NCI-H2171 (cell line): Measurements from ENCODE around the gene GMPR2.

Experiments
- DNase-seq: peaks from one replicate; lab custom pipeline; 2025; lab: John Stamatoyannopoulos, UW

Gene GMPR2

DNA sequence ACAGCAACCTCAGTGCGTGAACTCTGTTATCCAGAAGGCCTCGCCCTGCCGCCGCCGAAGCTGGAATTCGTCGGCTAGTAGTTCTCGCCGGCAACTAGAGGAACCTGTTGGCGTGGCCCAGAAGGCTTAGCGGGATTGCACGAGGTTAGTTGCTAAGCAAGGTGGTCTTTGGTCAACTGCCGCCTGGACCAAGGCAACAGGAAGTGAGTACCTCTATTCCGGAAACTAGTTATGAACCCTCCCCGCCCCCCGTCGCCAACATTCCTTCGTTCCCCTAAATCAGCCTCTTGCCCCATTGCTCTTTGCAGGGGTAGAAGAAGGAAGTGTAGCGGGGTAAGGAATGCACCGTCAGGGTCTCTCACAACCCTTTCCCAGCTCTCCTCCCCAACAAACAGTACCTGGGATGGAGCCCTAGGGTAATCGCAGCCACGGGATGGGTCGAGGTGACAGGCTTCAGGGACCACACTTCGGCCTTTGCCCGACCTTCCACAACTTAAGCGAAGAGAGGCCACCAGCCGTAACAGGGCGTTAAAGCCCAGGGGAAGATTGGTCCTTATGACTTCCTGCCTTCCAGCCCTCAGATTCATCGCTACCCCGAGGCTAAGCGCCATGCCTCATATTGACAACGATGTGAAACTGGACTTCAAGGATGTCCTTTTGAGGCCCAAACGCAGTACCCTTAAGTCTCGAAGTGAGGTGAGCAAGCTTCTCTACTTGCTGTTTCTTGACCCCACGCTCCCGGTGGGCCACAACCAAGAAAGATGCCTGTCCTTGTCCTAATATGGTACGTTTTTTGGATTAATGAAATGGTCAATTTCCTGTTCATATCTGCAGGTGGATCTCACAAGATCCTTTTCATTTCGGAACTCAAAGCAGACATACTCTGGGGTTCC lies at the start of gene GMPR2:
GMPR2 (plus strand) TSS at position 285 of the 893 bp plus-strand sequence; CDS start at position 610, 325 bp downstream.
- peak; percentile 83 for DNase-seq

DNA sequence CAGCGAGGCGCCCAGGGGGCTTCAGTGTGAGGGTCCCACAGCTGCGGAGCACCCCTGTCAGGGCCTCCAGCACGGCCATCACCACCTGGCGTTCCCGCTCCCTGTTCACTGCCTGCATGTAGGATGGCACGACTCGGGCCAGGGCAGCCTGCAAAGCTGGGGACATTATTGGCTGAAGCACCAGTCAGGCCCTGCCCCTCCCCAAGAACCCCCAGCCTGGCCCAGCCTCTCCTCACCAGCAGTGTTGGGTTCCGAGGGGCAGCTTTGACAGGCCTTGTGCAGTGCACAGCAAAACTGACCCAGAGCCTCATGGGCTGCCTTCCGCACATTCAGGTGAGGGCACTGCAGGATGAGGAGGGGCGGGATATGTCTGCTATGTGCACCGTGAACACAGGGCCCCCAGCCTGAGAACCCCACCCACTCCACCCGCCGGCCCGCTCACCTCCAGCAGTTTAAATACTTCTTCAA lies 49.7 kb upstream of the GMPR2 start:
- DNase-seq = no peak

DNA sequence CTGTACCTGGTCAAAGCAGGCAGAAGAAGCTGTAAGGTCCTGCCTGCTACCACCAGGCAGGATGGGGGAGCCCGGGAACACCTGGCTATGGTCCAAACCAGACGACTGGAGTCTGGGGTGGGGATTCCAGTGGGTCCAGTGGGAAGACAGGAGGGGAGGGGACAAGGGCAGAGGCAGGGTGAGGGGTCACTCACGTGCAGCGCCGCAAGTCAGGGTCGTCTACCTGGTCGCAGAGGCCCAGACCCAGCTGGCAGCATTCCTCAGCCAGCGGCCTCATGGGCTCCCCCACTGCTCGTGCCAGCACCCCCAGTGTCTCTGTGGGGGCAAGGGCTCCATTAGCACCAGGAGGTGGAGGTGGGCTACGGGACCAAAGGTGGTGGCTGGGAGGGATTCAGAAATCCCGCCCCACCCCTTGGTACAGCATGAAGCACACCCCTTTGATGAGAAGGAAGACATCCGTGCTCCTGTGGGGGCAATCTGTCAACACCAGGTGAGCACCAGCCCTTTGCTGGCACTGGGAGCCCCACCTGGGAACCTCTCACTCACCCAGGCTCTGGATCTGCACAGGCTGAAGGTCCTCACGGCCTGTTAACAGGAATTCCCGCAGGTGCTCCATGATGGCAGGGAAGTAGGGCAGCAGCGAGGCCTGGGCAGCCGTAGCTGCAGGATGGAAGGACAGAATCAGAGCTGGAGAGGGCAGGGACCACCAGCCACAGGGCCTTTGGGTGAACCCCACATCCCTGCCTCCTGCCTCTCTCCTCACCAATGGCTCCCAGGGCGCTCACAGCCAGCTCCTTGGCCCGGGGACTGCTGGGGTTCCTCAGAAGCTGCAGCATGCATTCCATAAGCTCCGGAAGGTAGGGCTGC lies 48.4 kb upstream of the GMPR2 start:
- DNase-seq = no peak

DNA sequence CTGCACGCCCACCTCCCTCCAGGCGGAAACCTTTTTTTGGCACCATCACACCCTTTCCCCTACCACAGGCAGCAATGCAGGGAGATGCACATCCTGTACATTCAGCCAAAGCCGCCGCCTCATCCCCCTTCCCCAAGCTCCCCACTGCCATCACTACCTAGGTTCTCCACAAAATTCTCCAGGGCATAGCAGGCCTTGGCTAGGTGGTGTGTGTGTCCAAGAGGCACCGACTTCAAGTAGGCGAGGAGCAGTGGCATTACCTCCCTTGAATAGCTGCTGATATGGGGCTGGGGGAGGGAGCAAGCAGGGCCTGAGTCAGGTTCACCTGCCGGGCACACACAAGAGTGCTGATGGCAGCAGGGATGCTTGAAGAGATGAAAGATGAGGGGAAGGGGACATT lies 47.7 kb upstream of the GMPR2 start:
- no peak for DNase-seq

DNA sequence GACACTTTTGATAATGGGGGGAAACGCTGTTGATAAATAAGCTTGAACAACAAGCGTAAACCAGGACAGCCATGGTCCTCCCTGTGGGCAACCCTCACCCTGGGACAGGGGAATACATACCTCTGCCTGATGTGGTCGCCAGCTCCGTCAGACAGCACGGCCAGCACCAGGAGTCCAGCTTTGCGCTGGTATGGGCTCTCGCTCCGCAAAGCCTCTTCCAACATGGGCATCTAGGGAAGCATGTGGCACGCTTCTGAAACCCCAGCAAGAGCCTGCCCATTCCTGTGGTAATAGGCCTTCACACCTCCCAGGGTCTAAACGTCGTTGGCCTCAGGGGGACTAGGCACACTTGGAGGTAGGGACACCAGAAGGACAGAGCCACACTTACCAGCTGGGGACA lies 47.0 kb upstream of the GMPR2 start:
- DNase-seq = no peak

DNA sequence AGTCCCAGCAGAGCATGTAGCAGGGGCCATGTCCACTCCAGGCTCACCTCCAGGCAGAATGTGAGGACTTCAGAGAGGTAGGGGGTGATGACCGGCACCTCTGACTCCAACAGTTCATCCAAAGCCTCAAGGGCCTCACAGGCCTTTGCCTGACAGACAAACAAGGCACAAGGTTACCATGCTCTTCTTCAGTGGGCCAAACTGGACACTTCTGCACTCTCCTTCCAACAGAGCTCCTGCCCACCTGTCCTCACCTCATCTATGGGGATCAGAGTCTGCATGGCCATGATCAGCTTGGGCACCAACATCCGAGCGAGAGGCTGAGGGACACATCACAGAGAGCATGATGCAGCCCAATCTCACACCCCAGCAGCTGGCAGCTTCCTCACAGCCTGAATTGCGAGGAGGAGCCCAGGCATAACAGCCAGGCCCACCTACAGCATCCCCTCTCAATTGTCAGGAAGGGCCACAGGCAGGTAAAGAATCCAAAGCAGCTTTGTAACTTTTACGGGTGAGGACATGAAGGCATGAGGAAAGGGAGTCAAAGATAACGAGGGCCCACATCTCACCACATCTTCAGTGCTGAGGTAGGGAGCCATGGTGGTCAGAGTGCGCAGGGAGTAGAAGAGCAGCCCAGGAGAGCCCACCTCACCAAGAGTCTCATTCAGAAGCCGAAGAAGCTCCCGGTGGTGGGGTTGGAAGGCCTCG lies 45.7 kb upstream of the GMPR2 start:
- no peak for DNase-seq

DNA sequence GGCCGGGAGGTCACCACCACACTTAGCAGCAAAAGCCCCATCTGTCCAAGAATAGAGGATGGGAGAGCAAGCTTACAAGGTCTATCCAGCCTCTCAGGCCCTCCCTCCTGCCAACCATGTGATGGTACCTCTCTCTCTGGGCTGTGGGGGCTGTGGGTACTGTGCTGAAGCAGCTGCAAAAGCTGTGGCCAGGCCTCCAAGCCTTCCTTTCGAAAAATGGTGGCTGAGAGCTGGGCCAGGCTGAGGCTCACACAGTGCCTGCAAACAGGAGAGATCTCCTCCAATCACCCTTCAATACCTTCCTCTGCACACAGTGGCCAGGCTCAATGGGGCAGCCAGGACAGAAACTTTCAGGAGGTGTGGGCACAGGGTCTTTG lies 45.2 kb upstream of the GMPR2 start:
- no peak for DNase-seq

DNA sequence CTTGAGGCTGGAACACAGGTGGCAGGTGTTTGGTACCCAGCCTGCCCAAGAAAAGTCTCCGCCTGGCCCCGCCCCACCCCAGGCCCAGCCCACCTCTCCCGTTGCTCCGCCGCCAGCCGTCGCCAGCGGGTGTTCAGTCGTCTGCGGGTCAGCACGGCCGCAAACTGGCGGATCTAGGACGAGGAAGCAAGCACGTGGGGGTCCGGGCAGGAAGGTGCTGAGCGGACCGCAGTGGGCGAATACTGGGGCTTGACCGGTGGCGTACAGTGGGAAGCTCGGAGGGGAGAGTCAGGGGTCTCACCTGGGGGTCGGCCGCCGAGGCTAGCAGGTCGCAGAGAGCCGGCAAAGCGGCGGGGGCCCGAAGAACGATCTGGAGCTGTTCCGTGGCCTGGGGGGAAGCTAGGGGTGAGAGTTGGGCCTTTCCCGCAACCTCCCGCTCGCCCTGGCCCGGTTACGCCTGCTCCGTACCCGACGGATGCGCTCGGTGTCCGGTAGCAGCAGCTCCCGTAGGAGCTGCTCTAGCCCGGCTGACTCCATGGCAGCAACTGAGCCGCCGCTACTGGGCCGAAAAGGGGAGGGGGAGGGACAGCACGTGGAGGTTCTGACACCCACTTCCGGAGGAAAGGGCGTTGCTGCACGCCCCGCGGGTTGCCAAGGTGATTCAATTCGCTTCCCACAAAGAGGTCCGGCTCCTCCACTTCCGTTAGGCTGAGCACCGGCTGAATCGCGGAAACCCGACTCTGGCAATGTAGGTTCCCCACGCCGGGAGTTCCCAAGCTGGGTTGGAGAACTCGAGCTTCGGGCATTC lies 44.3 kb upstream of the GMPR2 start, which contains the start of gene IPO4:
IPO4 (minus strand) TSS at position 566 of the 808 bp plus-strand sequence; CDS start at position 537, 29 bp downstream.
- peak; percentile 96 for DNase-seq

DNA sequence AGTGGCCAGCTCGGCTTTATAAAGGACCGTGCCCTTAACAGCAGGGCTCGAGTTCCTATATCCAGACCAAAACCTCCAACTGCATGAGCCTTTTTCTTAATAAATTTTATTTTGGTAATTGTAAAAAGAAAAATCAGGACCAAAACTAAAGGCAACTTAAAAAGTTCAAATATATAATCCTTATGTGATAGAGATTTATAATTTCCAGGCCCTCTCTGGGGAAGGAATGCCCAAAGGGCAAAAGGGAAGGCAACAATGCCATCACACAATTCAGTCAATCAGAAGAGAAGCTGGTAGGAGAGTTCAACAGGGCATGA lies 43.7 kb upstream of the GMPR2 start:
- DNase-seq = no peak

DNA sequence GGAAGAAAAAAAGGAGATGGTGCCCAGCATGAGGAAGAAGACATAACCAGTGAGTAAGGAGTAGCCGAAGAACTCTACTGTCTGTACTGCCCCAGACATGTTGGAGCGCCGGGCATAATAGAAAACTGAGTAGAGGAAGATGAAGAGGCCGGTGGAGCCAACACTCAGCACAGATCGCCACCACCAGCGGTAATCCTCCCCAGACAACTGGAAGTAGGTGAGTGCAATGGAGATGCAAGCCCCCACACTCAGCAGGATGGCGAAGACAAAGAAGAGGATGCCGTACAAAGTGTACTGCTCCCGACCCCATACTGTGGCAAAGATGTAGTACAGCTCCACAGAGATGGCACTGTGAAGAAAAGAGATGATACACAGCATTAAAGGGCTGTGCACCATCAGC lies 43.3 kb upstream of the GMPR2 start:
- DNase-seq = no peak

DNA sequence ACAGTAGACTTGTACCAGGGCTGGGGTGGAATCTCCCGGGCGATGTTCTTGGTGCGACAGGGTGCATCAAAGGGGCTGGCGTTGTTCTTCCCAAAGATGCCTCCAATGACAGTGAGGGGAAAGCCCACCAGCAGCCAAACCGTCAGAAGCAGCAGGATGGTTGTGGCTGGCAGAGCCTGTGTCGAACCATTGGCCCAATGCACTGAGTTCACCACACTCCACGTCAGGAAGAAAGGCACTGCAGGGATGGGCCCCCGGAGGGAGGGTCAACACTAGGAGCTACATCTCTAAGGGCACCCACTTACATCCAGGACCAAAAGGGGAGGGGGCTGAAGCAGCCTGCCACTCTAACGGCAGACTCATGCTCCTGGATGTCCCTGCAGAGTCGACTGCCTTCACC lies 42.3 kb upstream of the GMPR2 start:
- DNase-seq = no peak

DNA sequence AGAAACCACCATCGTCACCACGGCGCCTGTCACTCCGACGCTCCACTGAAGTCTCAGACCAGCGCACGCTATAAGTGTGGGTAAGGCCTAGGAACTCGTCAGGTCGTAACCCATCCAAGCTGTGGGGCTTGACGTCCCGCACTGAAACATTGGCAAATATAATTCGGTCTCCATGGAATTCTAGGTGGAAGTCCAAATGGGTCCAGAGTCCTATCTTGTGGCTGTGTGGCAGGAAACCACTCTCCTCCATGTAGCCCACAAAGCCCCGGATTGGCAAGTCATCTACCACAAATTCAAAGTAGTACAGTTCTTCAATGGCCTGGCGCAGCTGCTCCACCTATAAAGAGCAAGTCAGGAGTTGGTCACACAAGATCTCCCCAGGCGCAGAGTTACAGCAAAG lies 39.8 kb upstream of the GMPR2 start:
- no peak for DNase-seq

DNA sequence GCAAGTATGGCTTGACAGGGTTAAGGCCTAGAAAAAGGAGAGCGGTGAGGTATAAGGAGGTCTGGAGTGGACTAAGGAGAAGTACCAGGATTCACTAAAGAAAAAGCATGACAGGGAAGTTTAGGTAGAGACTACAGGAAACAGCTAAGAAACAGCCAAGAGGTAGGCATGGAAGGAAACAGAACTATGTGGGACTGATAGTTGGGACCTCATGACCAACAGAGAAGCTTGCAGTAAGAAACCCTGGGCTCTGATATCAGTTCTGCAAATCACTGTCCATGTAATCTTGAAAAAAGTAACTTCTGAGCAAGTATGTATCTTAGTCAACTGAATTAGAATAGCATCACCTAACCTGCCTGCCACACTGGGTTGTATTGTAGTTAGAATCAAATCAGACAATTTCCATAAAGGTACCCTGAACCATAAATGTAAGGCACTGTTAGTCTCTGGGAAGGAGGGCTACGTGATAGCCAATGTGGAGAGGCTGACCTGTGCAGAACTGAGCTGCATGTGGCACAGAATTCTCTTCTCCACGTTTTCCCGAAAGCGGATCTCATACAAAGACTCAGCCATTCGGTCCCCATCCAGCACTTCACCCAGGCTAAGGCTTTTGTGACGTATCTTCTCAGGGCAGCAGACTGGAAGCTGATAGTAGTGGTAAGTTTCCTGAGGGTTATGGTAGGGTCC lies 38.4 kb upstream of the GMPR2 start:
- no peak for DNase-seq

DNA sequence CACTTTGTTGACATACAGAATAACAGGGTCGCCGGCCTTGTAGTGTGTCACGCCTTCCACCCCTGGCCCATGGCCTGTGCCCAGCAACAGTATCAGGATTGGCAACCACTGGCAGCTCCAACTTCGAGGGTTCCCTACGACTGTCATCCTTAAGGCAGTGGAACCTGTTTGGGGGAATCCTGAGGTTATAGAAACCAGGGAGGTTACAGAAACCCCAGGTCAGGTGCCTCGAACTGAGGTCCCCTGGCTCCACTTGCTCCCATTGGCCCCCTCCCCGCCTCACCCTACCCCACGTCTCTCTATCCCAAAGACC lies 37.9 kb upstream of the GMPR2 start:
- DNase-seq = no peak

DNA sequence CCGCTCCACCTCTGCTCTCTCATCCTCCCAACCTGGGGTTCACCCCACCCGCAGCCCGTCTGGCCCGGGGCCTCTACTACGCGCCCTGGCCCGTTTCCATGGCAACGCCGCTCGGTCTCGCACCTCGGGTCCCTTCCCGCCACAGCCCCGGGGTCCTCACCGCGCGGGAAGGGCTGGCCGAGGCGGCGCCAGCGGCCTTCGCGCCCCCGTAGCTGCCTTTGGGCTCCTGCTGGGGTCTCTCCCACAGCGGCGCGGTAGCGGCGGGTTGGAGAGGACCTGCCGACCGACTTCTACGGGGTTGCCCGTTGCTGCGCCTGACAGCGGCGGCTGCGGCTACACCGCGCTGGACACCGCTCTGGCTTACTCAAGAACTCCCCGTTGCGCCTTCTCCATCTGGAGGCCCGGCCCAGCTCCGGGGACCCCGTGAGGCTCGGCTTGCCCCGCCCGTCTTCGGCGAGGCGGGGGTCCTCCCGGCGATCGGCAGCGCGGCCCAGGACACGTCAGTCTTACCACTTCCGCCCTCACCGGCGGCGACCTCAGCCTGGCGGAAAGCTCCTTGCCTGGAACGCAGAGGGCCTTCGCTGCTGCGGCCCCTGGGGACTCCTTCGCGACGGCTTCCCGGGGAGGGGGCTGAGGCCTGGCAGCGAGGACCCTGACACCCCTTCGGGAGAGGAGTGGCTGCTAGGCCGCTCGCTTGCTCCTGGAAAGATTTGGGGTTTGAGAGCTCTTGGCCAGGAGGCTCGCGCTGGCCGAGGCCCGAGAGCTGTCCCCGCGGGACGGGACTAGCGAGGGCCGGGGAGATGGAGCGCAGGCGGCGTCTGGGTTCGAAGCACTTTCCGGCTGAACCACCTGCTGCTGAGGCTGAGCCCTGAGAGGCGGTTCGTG lies 37.3 kb upstream of the GMPR2 start, which contains the start of gene TM9SF1:
TM9SF1 (minus strand) TSS at position 256 of the 885 bp plus-strand sequence. CDS start 422 bp downstream, outside the sequence.
- DNase-seq = peak; percentile 89

DNA sequence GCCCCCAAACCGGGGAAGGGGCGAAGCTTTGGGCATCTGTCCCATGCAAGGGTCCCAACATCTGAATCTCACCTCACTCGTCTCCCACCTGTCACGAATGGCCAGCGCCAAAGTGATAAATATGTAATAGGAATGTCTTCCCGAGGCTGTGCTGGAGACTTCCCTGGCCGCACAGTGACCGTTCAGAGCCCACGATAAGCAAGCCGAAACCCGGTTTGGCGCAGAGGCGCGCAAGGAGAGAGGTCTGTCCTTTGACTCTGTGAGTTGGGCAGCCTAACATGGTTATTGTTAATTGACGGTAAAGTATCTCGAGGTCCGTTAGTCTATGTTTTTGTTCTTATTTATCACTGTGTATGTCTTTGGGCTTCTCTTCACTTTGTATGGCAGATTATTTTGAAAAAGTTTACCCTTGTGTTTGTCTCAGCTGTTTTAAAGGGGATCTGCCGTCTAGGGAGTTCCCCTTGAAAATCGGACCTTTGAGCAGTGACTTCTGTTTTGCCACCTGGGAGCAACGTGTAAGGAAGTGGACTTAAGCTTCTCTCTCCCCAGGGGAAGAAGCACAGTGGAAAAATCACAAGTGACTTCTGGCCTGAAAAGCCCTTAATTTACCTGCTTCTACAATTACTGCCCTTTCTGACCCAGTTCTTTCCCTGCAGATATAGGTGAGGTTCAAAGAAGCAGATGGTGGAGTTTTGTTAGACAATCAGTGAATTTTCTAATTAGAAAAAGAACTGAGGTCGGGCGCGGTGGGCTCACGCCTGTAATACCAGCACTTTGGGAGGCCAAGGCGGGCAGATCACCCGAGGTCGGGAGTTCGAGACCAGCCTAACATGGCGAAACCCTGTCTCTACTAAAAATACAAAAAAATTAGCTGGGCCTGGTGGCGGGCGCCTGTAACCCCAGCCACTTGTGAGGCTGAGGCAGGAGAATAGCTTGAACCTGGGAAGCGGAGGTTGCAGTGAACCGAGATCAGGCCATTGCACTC lies 36.4 kb upstream of the GMPR2 start:
- DNase-seq = no peak

DNA sequence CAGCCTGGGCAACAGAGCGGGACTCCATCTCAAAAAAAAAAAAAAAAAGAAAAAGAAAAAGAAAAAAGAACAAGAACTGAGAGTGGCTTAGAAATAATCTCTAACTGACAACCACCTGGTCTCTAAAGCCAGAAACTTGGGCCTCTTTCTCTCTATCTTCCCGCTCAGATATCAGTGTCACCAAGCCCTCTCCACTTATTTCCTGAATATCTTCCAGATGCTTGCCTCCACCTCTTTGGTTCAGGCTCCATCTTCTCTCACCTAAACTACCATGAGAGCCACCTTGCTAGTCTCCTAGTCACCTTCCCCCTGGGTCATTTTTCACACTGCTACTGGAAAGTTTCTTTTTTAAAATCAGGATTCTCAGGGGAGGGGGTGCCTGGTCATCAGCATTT lies 35.7 kb upstream of the GMPR2 start:
- no peak for DNase-seq

DNA sequence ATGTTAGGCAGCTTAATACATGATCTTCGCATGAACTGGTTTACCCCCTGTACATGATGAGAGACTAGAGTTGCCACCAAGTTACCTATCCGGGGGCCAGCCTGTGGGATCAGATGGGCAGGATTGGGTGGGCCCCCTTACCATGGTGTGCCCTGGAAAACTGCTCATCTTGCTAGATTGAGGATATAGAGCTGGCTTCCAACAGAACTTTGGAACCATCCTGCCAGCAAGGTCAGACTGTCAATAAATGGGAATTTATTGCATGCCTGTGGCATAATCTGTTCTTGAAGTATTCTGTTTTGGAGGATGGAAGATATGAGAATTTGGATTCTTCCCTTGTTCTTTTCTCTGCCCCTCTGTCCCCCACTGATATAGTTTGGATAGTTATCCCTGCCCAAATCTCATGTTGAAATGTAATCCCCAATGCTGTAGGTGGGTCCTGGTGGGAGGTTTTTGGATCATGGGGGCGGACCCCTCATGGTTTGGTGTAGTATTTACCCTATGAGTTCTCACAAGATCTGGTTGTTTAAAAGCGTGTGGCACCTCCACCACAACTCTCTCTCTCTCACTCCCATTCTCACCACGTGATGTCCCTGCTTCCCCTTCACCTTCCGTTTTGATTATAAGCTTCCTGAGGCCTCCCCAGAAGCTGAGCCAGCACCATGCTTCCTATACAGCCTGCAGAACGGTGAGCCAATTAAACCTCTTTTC lies 33.8 kb upstream of the GMPR2 start:
- no peak for DNase-seq
